A549 treated with AZD9567 at 1 μM for 4 hours (cell line): ENCODE data around the gene MACROH2A1. TPM values are rescaled to one million over a fixed set of nuclear protein-coding genes. Genes with fewer than 3 reads are reported as not detected.

Experiments
- total RNA-seq: library from RNA; stranded (reverse); fragments of 200-300 nt; extraction: Qiagen RNA extraction; gene quantifications from 5 replicates; pipeline ENCODE4 v1.2.3, GENCODE V29; 2022; ENCODE audit not compliant: insufficient read depth

The MACROH2A1 gene
- total RNA-seq = 180 to 197 TPM (median 192 TPM) in 5 replicates

DNA sequence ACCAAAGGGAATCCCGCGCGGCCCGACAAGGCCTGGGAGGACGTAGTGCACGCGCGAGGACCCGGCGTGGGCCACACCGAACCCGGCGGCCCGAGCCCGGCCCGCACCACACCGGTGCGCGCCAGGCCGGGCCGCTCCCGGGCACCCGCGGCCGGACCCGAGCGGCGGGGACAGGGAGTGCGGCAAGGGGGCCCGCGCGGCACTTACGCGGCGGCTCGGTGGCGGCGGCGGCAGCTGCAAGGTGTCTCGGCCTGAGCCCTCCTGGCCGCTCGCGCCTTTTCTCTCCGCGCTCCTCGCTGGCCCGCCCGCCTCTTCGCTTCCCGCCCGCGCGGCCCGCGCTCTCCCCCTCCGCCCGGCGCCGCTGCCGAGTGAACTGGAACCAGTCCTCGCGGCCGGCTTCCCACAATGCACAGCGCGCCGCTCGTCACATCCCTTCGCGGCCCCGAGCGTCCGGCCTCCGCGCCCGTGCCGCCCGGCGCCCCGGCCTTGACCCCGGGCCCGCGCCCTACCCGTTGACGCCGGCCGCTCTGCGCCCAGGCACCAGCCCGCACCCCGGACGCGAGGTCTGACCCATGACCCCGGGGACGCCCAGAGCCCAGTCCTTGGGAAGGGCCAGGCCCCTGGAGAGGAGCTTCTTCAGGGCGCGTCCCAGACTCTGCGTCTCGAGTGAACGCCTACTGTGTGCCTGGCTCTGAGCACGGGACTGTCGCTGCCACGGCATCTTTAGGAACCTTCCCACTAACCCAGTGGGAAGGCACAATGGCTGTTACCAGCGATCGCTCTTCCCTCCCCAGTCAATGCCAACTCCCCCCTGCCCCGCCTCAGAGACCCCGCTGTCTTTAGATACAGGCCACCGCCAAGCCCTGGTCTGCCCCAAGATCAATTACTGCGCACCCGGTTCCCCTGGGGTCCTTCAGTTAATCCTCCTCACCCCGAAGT is at the start of gene MACROH2A1:
Gene MACROH2A1, minus strand, starts transcription at position 377 of the 939 bp plus-strand sequence. CDS start 10,138 bp downstream, outside the sequence.

DNA sequence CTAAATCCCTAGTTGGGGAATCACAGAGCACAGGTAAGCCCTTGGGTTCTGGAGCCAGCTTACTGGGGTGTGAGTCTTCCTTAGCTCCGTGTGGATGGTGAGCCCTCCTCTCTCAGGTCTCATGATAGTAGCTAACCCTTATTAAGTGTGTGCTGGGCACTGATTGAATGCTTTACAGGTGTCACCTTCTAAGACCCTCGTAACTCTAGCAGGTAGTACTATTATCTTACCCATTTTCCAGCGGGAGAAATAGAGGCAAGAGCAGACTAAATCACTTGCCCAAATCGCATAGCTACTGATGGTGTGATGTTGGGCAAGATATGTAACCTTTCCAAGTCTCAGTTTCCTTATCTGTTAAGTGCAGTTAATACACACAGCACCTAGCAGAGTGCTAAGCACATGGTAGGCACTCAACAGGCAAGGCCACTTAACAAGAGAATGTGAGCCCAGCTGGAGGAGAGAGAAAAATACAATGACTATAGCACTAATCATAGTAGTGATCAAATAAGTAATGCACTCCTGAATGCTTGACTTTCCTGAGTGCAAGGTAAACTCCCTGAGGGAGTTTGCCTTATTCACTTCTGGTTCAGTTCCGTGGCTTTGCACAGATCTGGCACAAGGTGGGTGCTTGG is 48.4 kb upstream of the MACROH2A1 start, which contains the start of gene DCANP1:
Gene DCANP1, minus strand, starts transcription at position 51 of the 632 bp plus-strand sequence. CDS start 240 bp downstream, outside the sequence.

Other genes with a start within 250 kb of the MACROH2A1 start
- not detected in 5 replicates for gene DCANP1, start 48.1 kb upstream of the MACROH2A1 start, total RNA-seq
- gene TIFAB, start 53.1 kb upstream of the MACROH2A1 start, total RNA-seq = not detected in 5 replicates
- gene NEUROG1, start 136.7 kb upstream of the MACROH2A1 start, total RNA-seq = not detected in 5 replicates
- 0.11 to 0.20 TPM (median 0.15 TPM) in 4 of 5 replicates, not detected in the other for gene CXCL14, start 179.8 kb upstream of the MACROH2A1 start, total RNA-seq